Measurements from ENCODE around the gene MAPK4. TPM values are rescaled to one million over a fixed set of nuclear protein-coding genes. Genes with fewer than 3 reads are reported as not detected.

MAPK4 gene
- total and polyA plus RNA-seq, 9 donors = 0.80 to 21.7 (median 3.4) TPM

GRCh38 chr18:50665015-50665414 lies 105.1 kb downstream of the MAPK4 start:
- H3K27me3 ChIP-seq = no peaks in the 10 kb centered on the region
- no peak for DNase-seq
- H3K4me3 ChIP-seq = no peak overlapping the region
- intact Hi-C loops (cut with DNase I) = no loop called here
- TF ChIP-seq EP300 (IDR thresholded peaks at IDR 0.05) (no peak), CTCF (IDR thresholded peaks at IDR 0.05) (no peak), POLR2A (IDR thresholded peaks at IDR 0.05) (no peak)
- H3K4me1 ChIP-seq (ENCODE audit: insufficient read depth) = no peaks in the 10 kb centered on the region
- no peaks in the 10 kb centered on the region for H3K36me3 ChIP-seq
- WGBS, 3 donors = 77 to 88% (median 79%) methylated on average over 6 of the region's 6 CpGs
- H3K27ac ChIP-seq = no peak overlapping the region
- H3K9me3 ChIP-seq = no peaks in the 10 kb centered on the region

GRCh38 chr18:50665519-50665918 lies 105.6 kb downstream of the MAPK4 start:
- H3K36me3 ChIP-seq = no peaks in the 10 kb centered on the region
- no peak for TF ChIP-seq EP300 (IDR thresholded peaks at IDR 0.05)
- TF ChIP-seq POLR2A (IDR thresholded peaks at IDR 0.05) = no peak
- TF ChIP-seq CTCF (IDR thresholded peaks at IDR 0.05) = no peak
- intact Hi-C loops (cut with DNase I) = no loop called here
- no peaks in the 10 kb centered on the region for H3K27me3 ChIP-seq
- DNase-seq = no peak
- no peaks in the 10 kb centered on the region for H3K4me1 ChIP-seq (ENCODE audit: insufficient read depth)
- H3K4me3 ChIP-seq = no peak overlapping the region
- H3K9me3 ChIP-seq = no peaks in the 10 kb centered on the region
- H3K27ac ChIP-seq = no peak overlapping the region

GRCh38 chr18:50666536-50666935 lies 106.6 kb downstream of the MAPK4 start:
- Histone ChIP-seq H3K36me3 (no peaks in the 10 kb centered on the region), H3K27ac (no peak overlapping the region), H3K4me3 (no peak overlapping the region), H3K27me3 (no peaks in the 10 kb centered on the region), H3K9me3 (no peaks in the 10 kb centered on the region), H3K4me1 (ENCODE audit: insufficient read depth) (no peaks in the 10 kb centered on the region)
- TF ChIP-seq EP300 (IDR thresholded peaks at IDR 0.05) = no peak
- no peak for TF ChIP-seq CTCF (IDR thresholded peaks at IDR 0.05)
- no peak for TF ChIP-seq POLR2A (IDR thresholded peaks at IDR 0.05)
- no peak for DNase-seq
- 74 to 82% (median 75%) methylated on average over 4 of the region's 4 CpGs for WGBS, 3 donors
- intact Hi-C loops (cut with DNase I) = no loop called here

- Histone ChIP-seq H3K27me3 (no peaks in the 10 kb centered on the region), H3K4me3 (no peak overlapping the region), H3K9me3 (no peaks in the 10 kb centered on the region), H3K4me1 (ENCODE audit: insufficient read depth) (no peaks in the 10 kb centered on the region), H3K36me3 (no peaks in the 10 kb centered on the region), H3K27ac (no peak overlapping the region)
- intact Hi-C loops (cut with DNase I) = no loop called here
- WGBS, 3 donors = 60 to 67% (median 65%) methylated on average over 3 of the region's 3 CpGs
- DNase-seq = no peak
- TF ChIP-seq CTCF (IDR thresholded peaks at IDR 0.05) = no peak
- TF ChIP-seq POLR2A (IDR thresholded peaks at IDR 0.05) = no peak
- no peak for TF ChIP-seq EP300 (IDR thresholded peaks at IDR 0.05)
Observed at GRCh38 chr18:50671376-50671775, 111.5 kb downstream of the MAPK4 start.
